Activated CD8-positive, alpha-beta memory T cell treated with anti-CD3 and anti-CD28 coated beads, Interleukin-2, amount 50 U/mL, for 24 hours (primary cell): ENCODE measurements around the gene LTA4H.

Source experiments
- DNase-seq: peaks from one replicate; pipeline ENCODE4 v3.0.0-alpha.2; 2020; ENCODE audit errors: extremely low read depth

Gene LTA4H

GRCh38 chr12:96034621-96035282 is 635 bp downstream of the LTA4H start:
- DNase-seq, result no peak

DNA sequence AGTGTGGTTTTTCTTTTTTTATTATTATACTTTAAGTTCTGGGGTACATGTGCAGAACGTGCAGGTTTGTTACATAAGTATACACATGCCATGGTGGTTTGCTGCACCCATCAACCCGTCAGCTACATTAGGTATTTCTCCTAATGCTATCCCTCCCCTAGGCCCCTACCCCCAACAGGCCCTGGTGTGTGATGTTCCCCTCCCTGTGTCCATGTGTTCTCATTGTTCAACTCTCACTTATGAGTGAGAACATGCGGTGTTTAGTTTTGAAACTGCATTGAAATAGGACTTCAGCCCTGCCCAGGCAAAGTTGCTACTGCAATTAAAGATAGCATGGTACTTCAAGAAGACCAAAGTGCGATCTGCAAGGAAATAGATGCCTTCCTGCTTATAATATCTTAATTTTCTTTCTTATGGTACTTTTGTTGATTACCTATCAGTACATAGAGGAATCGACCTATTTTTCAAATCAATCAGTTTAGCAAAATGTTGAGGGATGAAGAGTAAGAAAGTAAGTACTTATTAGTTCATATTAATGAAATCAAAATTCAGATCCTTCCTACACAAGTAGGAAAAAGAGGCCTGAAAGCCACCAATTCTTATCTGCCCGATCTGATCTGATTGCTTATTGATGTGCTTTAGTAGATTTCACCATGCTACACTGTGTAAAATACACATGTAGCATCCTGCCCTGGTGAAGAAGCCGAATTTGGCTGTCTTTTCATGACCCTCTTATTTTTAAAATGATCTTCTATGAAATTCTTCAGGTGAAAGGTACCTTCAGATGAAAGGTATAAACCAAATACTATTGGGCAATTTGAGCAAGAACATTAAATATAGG is 1.6 kb downstream of the LTA4H start:
- no peak for DNase-seq

GRCh38 chr12:96029826-96030225 is 5.6 kb downstream of the LTA4H start:
- no peak for DNase-seq

DNA sequence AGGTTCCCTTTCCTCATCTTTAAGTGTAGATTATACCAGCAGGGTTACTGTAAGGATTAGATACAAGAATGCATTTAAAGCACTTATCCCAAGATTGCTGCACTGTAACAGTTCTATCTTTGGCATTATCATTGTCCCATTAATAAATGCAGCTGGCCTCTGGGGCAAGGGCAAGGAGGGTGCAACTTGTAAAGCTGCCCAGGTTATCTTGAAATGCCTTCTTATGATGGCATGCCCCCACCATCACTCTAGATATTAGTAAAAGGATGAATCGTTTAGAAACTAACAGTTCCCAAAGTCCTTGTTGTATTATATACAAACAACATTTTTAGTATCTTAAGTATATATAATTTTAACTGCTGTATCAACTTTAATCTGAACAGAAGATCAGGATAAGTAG is 6.8 kb downstream of the LTA4H start:
- no peak for DNase-seq

DNA sequence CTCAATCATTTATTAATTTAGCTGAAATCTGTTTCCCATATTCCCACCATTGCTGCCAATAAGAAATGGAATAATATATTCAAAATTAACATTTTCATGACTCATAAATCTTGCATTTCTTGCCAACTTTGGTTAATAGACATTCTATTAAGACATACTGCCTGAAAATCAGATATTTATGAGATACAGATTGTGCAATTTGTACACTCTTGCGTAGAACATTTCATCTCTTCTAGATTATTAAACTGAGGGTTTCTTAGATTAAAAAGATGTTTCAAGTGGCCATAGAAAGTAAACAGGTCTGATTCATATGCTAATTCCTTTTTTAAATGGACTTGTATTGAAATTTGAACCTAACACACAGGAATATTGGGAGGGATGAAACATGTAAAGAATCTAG is 9.1 kb downstream of the LTA4H start:
- DNase-seq, result no peak

DNA sequence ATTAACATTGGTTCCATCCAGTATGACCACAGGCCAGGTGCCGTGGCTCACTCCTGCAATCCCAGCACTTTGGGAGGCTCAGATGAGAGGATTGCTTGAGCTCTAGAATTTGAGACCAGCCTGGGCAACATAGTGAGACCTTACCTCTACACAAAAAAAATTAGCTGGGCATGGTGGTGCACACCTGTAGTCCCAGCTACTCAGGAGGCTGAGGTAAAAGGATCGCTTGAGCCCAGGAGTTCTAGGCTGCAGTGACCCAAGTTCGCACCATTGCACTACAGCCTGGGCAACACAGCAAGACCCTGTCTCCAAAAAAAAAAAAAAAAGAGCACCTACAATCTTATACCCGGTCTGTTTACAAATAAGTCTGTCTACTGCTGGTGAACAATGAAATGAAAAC is 9.9 kb downstream of the LTA4H start:
- no peak for DNase-seq

DNA sequence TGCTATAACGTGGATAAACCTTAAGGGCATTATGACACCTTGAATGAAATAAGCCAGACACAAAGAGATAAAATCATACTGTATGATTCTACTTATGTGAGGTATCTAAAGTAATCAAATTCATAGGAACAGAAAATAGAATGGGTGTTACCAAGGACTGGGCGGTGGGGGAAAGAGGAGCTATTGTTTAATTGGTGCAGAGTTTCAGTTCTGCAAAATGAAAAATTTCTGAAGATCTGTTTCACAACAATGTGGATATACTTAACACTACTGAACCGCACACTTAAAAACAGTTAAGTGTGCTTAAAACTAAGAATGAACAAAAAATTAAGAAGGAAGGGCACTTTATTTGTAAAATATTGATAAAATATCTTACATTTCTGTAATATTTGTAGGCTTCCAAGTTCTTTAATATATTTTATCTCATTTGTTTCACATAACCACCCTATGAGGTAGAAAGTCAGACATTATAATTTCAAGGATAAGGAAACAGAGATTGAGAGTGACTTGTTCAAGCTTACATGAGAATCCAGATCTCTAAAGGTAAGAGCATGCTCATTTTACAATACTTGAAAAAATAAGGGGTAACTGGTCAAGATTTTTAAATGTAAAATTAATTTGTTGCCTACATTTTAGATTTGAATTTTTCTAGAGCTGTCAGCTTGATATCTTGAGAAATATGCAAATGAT is 14.9 kb downstream of the LTA4H start:
- DNase-seq, result no peak

DNA sequence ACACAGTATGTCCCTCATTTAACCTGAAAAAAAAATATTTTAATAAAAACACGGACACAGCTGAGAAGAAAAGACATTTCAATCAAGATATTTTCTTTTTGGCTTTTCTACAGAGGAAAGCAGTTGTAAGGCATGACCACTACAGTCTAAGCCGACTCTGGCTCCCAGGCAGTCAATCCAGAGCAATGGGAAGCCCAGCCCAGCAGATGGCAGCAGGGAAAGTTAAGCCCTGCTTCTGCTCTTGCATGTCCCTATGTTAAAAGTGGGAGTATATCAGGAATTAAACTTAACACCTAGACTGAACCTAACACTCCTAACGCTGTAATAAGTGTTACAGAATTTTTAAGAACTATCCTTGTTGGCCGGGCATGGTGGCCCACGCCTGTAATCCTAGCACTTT is 19.7 kb downstream of the LTA4H start:
- DNase-seq, result no peak

DNA sequence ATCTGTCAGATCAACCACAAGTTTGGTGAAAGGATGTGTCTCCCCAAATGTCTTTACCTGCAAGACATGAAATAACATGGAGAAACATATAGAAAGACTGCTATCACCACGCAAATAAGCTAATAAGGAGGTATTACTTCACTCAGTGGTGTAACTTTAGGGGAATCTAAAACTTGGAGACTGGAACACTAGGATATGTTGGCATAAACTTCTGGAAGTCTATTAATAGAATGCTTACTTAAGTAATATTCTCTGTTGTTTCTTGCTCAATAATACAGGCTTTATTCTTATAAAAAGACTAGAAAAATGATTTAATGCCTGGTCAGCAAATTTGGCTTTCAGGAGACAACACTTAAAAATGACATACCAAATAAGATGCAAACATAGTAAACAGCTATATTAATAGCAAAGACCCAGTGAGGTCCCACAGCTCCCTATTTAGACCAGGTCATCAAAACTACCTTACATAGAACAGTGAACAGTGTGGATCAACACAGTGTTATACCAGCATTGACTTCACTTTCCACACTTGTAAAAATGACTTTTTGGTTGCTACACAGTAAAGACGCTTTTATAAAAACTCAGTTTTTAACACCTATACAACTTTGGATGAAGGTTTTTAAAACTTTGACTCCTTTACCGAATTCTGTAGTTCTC is 20.3 kb downstream of the LTA4H start:
- no peak for DNase-seq

DNA sequence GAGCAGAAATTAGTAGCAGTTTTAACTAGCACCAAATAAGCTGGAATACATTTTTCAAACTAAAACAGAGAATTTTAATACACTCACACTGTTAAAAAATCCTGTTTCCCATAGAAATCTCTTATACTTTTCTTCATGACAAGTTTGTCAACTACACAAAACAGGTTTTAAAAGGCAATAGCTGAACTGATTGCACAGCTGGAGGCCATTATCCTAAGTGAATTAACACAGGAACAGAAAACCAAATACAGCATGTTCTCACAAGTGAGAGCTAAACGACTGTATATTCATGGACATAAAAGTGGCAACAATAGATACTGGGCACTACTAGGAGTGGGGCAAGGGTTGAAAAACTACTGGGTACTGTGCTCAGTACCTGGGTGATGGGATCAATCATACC is 27.7 kb downstream of the LTA4H start:
- DNase-seq, result no peak

- DNase-seq, result no peak
These were observed 28.7 kb downstream of the LTA4H start for GRCh38 chr12:96006727-96007126.

GRCh38 chr12:96000858-96001257 is 34.5 kb downstream of the LTA4H start:
- DNase-seq, result no peak

- no peak for DNase-seq
These were observed 35.9 kb downstream of the LTA4H start for GRCh38 chr12:95999484-95999883.

DNA sequence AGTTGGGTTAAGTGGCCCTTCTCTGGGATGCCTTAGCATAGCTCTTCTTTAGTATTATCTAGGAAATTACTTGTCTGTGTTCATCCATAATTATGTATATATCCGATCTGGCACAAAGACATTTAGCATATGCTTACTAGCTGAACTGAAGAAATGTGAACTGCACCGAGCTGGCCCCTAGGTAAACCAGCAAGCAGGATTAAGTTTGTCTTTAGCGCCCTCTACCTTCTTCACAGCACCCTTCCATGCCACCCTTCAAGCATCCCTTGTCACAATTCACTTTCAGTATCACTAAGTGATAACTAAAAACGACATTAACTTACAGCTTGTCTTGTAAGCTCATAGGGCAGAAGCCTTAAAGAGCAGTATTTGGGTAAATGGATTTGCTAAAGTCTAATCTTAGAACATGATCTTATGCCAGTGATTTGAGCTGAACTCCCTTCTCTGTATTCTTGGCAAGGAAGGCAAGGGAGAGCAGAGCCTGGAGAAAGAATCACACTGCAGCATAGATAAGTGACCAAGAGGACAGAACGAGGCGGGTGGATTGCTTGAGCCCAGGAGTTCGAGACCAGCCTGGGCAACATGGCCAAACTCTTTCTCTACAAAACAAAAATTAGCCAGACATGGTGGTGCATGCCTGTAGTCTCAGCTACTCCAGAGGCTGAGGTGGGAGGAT is 36.6 kb downstream of the LTA4H start:
- peak; percentile 1 for DNase-seq

- no peak for DNase-seq
These were observed 37.4 kb downstream of the LTA4H start for GRCh38 chr12:95997911-95998510.

DNA sequence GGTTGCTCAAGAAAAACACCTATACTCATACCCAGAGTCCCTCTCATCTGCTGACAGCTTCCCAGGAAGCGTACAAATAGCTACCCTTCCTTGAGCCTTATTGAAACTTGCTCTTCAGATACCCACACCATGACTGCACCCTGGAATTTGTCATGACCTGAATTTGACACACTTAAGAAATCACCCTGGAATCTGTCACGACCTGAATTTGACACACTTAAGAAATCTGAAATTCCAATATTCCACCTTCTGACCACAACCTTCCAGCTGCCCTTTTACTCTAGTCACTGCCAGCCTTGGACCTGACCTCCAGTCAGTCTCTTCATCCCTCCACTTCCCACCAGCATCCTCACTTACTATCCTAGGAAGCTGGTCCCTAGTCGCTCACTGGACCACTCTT is 38.1 kb downstream of the LTA4H start:
- DNase-seq, result no peak

GRCh38 chr12:95996034-95996658 is 39.2 kb downstream of the LTA4H start, which contains the start of gene HAL:
TSS of gene HAL (minus strand) at chr12:95996344. CDS start at chr12:95995910, 434 bp downstream.
- DNase-seq, result no peak

DNA sequence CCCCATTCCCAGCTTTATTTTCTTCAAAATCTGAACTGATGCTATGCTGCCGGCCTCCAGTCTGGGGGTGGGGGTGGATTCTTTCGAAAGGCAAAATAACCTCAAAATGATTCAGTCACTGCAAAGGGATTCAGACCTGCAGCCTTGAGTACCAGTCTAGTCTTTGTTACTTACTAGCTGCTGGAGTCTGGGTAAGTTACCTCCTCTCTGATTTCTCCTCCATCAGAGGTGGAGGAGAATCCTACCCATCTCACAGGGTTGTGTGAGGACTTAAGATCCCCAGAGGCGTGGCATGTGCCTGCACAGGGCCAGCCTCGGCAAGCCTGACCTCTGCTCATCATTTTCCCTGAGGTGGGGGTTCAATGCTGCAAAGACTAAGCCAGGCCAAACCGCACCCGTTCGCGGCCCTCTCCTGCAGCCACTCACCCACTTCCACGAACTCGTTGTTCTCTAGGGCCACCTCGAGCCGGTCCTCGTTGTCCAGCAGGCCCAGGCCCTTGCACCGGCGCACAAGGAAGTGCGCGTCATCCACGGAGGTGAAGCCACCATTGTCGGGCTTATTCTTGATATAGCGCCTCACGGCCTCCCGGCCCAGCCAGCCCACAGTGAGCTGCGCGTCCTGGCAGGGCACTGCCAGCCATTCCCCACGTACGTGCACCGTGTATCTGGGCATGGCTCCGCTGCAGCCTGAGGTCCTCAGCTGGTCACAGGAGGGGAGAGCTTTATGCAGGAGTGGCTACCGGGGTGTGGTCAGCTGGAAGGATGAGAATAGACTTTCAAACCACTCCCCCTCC is 40.0 kb downstream of the LTA4H start:
- no peak for DNase-seq

- no peak for DNase-seq
These were observed 40.9 kb downstream of the LTA4H start for GRCh38 chr12:95994476-95994875.

DNA sequence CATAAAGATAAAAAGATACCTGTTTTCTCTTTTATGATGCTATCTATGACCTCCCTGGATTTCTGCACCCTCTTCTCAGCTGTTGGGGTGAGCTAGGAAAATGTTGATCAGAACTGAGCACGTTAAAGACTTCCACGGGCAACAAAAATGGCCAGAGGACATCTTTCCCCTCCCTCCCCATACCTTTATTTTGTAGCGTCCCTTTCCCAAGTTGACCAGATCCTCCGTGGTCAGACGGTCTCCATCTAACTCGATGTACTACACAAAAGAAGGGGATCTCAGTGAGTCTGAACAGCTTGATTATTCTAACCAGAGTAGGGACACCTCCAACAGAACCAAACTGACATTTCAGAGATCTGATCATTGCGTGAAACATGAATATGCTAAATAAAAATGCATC is 41.5 kb downstream of the LTA4H start:
- no peak for DNase-seq
